Brain microvascular endothelial cell (primary cell): Measurements from ENCODE around the gene TMED8.

ENCODE experiments used
- DNase-seq: peaks from one replicate; pipeline ENCODE4 v3.0.0-alpha.2; 2020
- H3K27ac ChIP-seq: fragments of 250-450 bp; sonication (Bioruptor Pico); 2 replicates; pipeline ENCODE4 v1.5.1; 2020; ENCODE audit warnings: mild to moderate bottlenecking, moderate library complexity
- H3K27me3 ChIP-seq: fragments of 250-450 bp; sonication (Bioruptor Pico); replicated peaks from 2 replicates; pipeline ENCODE4 v1.5.1; 2020; ENCODE audit warnings: mild to moderate bottlenecking
- H3K36me3 ChIP-seq: fragments of 250-450 bp; sonication (Bioruptor Pico); replicated peaks from 2 replicates; pipeline ENCODE4 v1.5.1; 2020; ENCODE audit warnings: mild to moderate bottlenecking
- H3K4me3 ChIP-seq: 2 replicates; pipeline ENCODE4 v1.5.1; 2011; ENCODE audit warnings: low read depth, mild to moderate bottlenecking, control low read depth, low read length, moderate library complexity
- in situ Hi-C: cut with HindIII; loops from 2 replicates; pipeline ENCODE4 v1.10.0; 2017; ENCODE audit warnings: low sequenced_read_pairs, low pct_ligation_motif_present
- TF ChIP-seq, protein P1 (sequence below): IDR thresholded peaks from 2 replicates; pipeline ENCODE4 v1.5.1; 2011; ENCODE audit warnings: low read depth, mild to moderate bottlenecking, moderate library complexity, low read length, control low read depth, inconsistent platforms; ENCODE audit errors: missing control alignments

The TMED8 gene

DNA sequence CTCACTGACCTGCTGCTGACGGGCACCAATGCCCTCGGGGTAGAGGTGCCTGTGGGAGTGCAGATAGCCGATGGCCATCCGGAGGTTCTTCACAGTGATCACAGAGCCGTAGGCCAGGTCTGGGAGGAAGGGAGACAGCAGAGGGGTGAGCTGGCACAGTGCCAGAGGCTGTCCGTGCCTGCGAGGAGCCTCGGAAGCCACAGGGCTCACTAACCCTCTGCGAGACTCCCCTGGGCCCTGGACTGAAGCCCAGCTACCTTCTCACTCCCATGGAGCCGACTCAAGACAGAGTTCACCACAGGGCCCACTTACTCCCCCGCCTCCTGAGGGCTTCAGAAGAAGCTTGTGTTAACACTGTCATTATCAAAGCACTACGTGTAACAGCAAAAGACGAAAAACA, 80.7 kb downstream of the TMED8 start:
- TF ChIP-seq, protein P1, sequence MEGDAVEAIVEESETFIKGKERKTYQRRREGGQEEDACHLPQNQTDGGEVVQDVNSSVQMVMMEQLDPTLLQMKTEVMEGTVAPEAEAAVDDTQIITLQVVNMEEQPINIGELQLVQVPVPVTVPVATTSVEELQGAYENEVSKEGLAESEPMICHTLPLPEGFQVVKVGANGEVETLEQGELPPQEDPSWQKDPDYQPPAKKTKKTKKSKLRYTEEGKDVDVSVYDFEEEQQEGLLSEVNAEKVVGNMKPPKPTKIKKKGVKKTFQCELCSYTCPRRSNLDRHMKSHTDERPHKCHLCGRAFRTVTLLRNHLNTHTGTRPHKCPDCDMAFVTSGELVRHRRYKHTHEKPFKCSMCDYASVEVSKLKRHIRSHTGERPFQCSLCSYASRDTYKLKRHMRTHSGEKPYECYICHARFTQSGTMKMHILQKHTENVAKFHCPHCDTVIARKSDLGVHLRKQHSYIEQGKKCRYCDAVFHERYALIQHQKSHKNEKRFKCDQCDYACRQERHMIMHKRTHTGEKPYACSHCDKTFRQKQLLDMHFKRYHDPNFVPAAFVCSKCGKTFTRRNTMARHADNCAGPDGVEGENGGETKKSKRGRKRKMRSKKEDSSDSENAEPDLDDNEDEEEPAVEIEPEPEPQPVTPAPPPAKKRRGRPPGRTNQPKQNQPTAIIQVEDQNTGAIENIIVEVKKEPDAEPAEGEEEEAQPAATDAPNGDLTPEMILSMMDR: no peak
- no peak for DNase-seq
- H3K4me3 ChIP-seq: no peak overlapping the region
- in situ Hi-C loops: no loop called here
- no peak overlapping the region for H3K27ac ChIP-seq
- no peaks in the 10 kb centered on the region for H3K27me3 ChIP-seq
- H3K36me3 ChIP-seq: peaks cover 12% of the 10 kb centered on the region

- Histone ChIP-seq H3K27ac (no peak overlapping the region), H3K27me3 (no peaks in the 10 kb centered on the region), H3K36me3 (peaks cover under 1% of the 10 kb centered on the region), H3K4me3 (no peak overlapping the region)
- peak; percentile 55 for DNase-seq
- TF ChIP-seq, protein P1: peak; percentile 40
- in situ Hi-C loops: no loop called here
Observed at GRCh38 chr14:77290705-77291104, 86.2 kb downstream of the TMED8 start.

DNA sequence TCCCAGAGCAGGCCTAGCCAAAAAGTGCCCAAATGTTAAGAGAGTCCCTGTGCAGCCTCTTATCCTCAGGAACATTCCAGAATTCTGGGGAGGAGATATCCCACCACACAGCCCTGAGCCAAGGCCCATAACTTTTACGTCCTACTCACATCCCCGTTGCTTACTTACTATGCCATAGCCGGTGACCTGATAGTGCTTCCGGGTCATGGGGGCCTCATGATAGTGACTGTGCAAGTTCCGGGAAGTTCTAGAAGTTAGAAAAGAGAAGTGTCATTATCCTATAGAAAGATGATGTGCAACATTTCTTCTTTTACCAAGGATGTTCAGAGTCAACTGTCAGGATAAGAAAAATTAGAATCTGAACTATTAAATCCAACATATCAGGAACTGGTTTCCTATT, 90.3 kb downstream of the TMED8 start:
- in situ Hi-C loops: no loop called here
- Histone ChIP-seq H3K27me3 (no peaks in the 10 kb centered on the region), H3K27ac (no peak overlapping the region), H3K36me3 (peaks cover 13% of the 10 kb centered on the region), H3K4me3 (no peak overlapping the region)
- TF ChIP-seq, protein P1: no peak
- DNase-seq: no peak
